NCI-H510A (cell line): ENCODE results near the gene MRI1.

ENCODE experiments used
- DNase-seq: peaks from one replicate; lab custom pipeline; 2025; lab: John Stamatoyannopoulos, UW

MRI1 gene

DNA sequence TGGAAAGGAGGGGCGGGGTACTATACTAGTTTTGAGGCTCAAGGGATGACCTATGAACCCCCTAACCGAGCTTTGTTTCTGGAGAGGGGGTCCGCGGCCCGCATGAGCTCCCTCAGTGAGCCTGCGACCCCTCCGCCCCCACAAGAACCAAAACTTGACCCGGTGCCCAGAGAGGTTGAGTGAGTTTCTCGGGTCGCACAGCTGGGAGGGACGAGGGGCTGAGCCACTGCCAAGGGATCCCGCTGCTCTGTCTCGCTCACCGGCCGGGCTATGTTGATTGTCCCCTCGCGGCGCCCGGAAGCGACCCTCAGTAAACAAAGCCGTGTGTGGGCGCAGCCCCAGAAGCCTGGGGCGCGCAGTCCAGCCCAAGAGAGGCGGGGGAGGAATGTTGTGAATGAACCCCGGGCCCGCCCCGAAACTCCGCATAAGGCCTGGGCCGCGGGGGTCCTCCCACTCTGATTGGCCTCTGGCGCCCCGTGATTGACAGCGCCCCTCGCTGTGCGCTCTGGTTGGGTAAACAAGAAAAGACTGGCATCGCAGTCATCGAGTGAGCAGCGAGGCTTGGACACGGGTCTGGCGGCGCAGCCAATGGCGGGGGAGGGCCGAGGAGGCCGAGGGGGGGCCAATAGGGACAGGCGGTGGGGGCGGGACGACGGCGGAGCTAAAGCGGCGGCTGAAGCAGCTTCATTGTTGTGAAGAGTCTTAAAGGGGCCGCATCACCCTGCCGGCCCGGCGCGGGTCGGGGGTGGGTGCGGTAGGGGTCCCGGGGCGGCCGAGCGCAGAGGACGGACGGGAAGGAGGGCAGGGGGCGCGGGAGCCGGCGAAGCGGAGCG is 30.7 kb downstream of the MRI1 start, which contains the start of gene ZSWIM4:
Gene ZSWIM4 (plus strand): TSS at position 687 of the 833 bp plus-strand sequence. CDS start 206 bp downstream, outside the sequence.
- DNase-seq: peak; percentile 99

DNA sequence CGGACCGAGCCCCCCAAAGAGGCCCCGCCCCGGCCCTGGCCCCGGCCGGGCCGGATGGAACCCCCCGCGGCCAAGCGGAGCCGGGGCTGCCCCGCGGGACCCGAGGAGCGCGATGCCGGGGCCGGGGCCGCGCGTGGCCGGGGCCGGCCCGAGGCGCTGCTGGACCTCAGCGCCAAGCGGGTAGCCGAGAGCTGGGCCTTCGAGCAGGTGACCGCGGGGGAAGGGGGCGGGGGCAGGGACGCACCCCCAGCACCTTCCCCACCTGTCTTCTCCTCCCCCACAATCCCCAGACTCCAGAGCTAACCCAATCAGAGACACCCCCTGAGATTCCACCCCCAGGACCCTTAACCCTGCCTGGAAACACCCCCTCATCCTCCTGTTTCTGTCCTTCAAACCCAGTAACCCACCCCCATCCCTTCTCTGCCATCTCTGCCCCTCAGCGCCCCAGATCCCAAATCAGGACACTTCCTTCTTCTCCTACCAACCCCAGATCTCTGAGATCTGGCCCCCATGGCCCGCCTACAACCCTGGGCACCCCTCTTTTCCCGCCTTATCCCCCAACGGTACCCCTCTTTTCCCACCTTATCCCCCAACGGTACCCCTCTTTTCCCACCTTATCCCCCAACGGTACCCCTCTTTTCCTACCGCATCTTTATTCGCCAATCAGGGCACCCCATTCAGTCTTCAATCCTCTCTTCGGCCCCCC is 31.4 kb downstream of the MRI1 start:
- no peak for DNase-seq

DNA sequence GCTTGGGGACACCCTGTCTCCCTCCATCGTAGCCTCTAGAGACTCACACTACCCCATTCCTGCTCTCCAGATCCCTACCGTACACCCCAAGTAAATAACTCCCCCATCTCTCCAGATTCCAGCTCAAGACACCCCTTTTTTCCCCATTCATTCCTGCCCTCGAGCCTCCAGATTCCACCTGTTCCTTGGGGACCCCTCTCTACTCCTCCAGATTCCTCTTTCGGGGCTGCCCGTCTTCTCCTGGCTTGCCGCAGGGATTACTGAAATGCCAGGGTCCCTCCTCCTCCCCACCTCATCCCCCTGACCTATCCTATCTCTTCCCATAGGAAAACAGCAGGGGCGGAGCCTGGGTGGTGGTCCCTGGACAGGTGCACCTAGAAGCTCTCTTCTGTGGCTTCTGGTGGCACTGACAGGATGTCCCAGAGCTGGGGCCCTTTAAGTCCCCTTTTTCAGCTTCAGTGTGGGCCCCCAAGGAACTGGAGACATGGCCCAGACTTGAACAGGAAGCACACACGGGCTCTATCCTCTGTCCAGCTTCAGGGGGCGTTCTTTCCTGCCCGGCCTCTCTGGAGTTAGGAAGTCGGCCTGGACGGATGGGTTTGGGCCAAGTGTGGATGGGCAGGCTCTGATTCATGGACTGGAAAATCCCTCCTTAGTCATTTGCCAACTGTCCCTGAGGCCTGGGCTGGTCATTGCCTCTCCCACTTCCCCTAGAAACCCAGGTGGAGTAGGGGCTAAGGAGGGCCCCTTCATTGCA is 32.2 kb downstream of the MRI1 start:
- DNase-seq: no peak

DNA sequence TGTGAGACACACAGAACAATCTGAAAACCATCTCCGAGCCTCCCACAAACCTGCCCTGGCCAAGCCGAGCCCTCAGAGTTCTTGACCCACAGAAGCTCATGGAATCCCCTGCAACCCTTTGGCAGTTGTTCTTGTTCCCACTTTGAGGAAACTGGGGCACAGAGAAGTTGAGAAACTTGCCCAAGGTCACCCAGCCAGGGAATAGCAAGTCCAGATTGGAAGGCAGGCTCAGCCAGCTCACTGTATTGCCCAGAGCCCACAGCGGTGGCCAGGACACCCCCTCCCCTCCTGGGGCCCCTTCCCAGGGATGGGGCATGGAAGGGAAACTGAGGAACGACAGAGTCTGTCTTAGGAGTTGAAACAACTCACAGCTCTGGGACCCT is 32.7 kb downstream of the MRI1 start:
- no peak for DNase-seq

DNA sequence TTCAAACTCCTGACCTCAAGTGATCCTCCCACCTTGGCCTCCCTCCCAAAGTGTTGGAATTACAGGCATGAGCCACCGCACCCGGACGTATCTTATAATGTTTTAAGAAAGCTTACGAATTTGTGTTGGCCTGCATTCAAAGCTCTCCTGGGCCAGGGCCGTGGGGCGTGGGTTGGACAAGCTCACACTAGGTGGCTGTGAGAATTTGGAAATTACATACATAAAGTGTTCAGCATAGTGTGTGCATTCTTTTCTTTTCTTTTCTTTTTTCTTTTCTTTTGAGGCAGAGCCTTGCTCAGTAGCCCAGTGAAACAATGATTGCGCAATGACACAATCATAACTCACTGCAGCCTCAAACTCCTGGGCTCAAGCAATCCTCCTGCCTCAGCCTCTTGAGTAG is 33.5 kb downstream of the MRI1 start:
- no peak for DNase-seq

DNA sequence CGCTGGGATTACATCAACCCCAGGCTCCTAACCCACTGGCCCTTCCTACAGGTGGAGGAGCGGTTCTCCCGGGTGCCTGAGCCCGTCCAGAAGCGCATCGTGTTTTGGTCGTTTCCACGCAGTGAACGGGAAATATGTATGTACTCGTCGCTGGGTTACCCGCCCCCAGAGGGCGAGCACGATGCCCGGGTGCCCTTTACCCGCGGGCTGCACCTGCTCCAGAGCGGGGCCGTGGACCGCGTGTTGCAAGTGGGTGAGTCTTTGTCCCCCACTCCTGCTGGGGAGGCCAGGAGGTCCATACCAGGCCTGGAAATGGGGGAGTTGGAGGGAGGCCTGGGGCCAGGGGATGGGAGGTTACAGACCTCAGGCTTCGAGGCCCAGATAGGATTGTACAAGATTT is 35.3 kb downstream of the MRI1 start:
- DNase-seq: no peak

DNA sequence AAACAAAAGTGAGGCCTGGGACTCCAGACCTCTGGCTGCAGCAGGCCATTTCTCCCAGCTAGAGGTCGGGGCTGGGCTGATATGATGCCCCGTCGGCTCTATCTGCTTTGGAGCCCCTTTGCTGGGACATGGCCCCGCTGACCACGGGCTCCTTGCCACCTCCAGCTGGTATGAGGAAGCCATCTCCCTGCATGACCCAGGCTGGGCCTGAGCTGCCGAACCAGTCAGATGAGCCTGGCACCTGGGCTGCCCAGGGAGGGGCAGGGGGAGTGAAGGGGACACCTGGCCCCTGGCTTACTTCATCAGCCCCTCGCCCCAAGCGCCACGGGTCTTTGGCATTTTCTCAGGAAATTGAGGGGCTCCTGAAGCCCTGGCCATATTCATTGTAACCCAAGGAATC is 38.7 kb downstream of the MRI1 start:
- no peak for DNase-seq

DNA sequence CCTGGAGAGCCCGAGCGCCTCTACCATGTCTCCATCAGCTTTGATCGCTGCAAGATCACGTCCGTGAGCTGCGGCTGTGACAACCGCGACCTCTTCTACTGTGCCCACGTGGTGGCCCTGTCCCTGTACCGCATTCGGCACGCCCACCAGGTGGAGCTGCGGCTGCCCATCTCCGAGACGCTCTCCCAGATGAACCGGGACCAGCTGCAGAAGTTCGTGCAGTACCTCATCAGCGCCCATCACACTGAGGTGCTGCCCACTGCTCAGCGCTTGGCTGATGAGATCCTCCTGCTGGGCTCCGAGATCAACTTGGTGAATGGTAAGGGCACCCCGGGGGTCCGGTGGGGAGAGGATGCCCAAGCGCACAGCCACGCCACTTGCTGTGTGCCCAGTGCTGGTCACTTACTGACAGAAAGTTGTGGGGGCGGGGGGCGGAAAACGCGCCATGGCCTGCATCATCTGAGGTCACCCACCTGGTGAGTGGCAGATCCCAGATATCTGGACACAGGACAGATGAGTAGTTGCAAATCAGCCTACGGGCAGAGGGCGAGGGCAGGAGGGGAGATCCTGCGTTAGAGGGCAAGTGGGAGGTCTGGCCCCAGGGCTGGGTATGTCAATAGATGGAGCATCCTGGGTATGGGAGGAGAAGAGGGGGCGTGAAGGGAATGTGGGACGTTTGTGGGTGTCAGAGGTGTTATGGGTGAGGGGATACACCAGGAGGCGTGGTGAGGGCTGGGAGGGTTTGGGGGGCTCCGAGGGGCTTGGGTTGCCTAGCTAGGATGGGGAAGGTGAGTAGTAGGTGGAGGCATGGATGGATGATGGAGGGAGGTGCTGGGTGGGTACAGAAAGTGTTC is 40.7 kb downstream of the MRI1 start:
- no peak for DNase-seq

DNA sequence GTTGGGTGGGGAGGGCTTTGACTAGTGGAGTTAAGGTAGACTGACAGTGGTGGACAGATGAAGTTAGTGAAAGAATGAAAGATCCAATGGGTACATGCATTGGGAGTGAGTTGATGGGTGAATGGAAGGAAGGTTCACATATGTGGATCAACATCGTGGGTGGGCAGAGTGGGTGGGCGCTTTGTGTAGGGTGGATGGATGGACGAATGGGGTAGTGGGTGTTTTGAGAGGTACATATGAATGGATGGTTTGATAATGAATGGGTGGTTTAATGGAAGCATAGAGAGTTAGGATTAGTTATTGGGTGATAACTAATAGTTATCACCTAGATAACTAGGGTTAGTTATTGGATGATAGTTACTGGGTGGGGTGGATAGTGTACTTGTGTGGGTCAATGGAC is 42.4 kb downstream of the MRI1 start:
- no peak for DNase-seq

DNA sequence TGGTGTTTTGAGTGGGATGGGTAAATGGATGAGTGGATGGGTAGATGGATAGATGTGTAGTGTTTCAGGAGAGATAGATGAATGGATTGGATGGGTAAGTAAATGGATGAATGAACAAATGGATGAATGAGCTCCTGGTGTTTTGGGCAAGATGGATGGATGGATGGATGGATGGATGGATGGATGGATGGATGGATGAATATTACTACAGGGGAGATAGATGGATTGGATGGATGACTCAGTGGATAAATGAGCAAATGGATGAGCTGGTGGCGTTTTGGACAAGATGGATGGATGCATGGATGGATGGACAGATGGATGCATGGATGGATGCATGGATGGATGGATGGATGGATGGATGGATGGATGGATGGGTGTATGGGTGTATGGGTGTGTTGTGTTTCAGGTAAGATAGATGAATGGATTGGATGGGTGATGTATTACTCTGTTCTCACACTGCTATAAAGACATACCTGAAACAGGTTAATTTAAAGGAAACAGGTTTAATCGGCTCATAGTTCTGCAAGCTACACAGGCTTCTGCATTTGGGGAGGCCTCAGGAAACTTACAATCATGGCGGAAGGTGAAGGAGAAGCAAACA is 43.2 kb downstream of the MRI1 start:
- DNase-seq: no peak

DNA sequence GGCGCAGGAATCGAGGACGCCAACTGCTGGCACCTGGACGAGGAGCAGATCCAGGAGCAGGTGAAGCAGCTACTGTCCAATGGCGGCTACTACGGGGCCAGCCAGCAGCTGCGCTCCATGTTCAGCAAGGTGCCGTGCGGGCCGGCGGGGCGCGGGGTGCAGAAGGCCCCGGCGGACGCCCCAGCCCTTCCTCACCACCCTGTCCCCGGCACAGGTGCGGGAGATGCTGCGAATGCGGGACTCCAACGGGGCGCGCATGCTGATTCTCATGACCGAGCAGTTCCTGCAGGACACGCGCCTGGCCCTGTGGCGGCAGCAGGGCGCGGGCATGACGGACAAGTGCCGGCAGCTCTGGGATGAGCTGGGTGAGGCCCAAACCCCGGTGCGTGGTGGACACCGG is 44.5 kb downstream of the MRI1 start:
- DNase-seq: no peak

DNA sequence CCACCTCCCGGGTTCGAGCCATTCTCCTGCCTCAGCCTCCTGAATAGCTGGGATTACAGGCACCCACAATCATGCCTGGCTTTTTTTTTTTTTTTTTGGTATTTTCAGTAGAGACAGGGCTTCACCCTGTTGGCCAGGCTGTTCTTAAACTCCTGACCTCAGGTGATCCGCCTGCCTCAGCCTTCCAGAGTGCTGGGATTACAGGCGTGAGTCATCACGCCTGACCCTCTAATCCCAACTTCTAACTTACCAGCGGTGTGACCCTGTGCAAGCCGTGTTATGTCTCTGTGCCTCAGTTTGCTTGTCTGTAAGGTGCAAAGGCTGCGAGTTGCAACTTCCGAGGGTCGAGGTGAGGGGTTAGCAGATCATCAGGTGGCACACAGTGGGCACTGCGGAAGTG is 48.2 kb downstream of the MRI1 start:
- DNase-seq: no peak

DNA sequence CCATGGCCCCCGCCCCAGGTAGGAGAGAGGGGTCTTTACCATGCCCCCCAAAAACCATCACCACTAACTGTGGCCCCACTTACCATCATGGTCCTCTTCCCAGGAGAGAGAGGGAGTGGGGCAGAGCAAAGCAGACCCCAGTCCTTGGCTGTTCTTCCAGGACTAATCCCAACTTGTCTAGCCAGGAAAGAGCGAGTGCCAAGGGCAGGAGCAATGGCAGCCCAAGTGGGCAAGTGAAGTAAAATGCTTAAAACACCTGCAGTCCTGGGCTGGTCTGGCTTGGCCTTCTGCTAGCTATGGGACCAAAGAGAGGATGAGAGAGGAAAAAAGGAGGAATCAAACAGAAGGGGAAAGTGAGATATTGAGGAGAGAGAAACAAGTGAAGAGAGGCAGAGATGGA is 48.8 kb downstream of the MRI1 start:
- DNase-seq: no peak

DNA sequence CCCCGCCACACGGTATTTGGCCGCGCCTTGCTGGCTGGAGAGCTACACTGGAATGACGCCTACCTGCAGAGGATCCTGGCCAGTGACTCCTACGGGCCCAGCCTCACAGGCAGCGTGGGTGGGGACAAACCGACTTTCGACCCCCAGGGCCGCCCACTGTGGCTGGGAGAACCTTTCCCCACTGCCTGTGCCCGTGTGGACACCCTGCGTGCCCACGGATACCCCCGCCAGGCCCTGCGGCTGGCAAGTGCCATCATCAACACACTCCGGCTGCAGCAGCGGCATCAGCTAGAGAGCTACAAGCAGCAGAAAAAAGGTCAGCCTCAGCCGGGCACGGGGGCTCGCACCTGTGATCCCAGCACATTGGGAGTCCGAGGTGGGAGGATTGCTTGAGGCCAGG is 50.2 kb downstream of the MRI1 start:
- no peak for DNase-seq

DNA sequence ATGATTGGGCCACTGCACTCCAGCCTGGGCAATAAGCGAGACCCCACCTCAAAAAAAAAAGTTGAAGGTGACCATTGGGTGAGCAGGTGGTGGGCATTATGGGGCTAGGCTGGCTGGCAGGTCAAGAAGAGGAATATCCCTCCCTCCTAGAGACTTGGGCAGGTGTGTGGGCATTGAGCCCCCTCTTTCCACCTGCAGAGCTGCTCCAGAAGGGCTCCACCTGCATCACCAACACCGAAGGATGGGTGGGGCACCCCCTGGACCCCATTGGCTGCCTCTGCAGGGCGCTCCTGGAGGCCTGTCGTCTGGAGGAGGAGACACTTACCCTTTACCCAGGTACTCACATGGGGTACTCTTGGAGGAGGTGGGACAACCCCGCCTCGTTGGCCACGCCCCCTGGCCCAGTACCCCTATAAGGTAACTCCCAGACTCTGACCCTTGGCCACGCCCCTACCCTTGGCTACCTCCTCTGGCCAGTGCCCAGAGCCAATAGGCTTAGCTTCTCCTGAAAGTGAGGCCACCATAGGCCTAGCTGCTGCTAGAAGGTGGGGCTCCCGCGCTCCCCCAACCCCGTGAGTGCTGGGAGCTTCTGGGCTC is 52.8 kb downstream of the MRI1 start:
- DNase-seq: peak; percentile 94

DNA sequence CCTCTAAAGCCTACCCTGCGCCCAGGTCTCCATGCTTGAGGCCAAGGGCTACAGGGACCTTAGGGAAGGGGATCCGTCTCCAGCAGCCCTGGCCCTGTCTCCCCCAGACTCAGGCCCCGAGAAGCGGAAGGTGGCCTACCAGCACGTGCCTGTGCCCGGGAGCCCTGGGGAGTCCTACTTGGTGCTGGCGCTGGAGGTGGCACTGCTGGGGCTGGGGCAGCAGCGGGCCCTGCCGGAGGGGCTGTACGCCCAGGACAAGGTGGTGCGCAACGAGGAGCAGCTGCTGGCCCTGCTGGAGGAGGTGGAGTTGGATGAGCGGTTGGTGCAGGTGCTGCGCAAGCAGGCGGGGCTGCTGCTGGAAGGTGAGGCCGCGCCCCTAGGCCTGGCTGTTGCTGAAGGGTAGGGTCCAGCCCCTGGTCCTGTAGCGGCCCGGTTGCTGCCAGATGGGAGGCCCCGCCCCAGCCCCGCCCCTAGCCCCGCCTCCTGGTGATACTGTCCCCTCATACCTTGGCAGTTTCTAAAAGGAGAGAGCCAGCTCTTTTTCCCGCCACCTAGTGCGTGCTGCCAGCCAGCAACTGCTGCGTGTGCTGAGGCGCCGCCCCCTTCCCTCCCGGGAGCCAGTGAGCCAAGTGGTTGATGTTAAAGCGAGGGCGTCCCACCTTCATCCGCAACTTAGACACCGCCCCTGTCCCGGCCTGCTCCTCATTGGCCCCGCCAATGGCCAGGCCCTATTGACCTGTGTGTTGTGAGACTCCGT is 53.5 kb downstream of the MRI1 start:
- peak; percentile 100 for DNase-seq

DNA sequence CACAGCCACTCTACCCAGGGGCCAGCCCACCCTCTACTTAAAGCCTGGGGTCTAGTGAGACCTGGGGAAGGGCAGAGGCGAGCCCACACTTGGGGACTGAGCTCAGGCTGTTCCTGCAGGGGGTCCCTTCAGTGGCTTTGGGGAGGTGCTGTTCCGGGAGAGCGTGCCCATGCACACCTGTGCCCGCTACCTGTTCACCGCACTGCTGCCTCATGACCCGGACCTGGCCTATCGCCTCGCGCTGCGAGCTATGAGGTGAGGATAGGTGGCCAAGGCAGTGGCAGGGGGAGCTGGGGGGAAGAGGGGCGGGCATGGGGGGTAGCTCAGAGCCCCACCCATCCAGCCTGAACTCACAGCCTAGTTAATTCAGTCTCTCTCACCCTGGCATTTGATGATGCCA is 54.9 kb downstream of the MRI1 start:
- DNase-seq: no peak

DNA sequence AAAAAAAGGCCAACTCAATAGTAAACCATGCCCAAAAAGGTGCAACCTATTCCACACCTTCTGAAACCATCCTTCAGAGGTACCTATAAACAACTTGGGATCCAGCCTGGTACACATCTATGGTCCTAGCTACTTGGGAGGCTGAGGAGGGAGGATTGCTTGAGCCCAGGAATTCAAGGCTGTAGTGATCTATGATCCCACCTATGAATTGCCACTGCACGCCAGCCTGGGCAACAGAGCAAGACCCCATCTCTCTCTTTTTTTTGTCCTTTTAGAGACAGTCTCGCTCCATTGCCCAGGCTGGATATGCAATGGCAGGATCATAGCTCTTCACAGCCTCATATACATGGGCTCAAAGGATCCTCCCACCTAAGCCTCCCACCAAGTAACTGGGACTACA is 57.0 kb downstream of the MRI1 start:
- DNase-seq: no peak

DNA sequence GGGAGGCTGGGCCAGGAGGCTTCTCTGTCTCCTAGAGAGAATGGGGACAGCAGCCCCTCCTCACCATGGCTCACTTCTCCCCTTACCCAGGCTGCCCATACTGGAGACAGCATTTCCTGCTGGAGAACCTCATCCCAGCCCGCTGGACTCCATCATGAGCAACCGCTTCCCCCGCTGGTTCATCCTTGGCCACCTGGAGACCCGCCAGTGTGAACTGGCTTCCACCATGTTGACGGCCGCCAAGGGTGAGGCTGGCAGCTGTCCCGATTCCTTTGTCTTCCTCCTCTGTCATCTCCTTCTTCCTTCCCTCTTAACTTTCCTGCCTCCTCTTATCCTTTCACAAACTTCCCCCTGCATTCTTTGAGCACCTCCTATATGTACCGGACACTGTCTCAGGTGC is 58.9 kb downstream of the MRI1 start:
- no peak for DNase-seq
